Mucosa of descending colon (tissue), 3 donors: Measurements from ENCODE around the gene GMDS. TPM values are rescaled to one million over a fixed set of nuclear protein-coding genes. Genes with fewer than 3 reads are reported as not detected.

Source experiments
- ATAC-seq: fragments of 200-7000 bp; cut with Tn5 transposase; one replicate; pipeline ENCODE4 v1.9.1; 2020; ENCODE audit warnings: mild to moderate bottlenecking, moderate library complexity
- DNase-seq, 3 donors: peaks; one replicate each; pipeline ENCODE4 v3.0.0-alpha.2; 2020
- H3K36me3 ChIP-seq: fragments of 200-600 bp; one replicate; pipeline ENCODE4 v1.8.0; 2021; ENCODE audit warnings: low read depth, mild to moderate bottlenecking
- H3K4me1 ChIP-seq: fragments of 200-600 bp; one replicate; pipeline ENCODE4 v1.8.0; 2021; ENCODE audit warnings: low read depth, mild to moderate bottlenecking
- H3K4me3 ChIP-seq: fragments of 200-600 bp; one replicate; pipeline ENCODE4 v1.8.0; 2021; ENCODE audit warnings: mild to moderate bottlenecking
- H3K9me3 ChIP-seq: fragments of 200-600 bp; one replicate; pipeline ENCODE4 v1.8.0; 2021; ENCODE audit warnings: mild to moderate bottlenecking
- CTCF ChIP-seq: fragments of 200-600 bp; IDR thresholded peaks from one replicate; pipeline ENCODE4 v1.8.0; 2022; ENCODE audit warnings: antibody characterized with exemption, mild to moderate bottlenecking
- intact Hi-C, 2 donors: fragments of 100-400 bp; cut with DNase I in 1 of 2; cut with micrococcal nuclease in 1 of 2; formaldehyde crosslinking; loops; one replicate each; pipeline versions ENCODE4 v1.11.0 to v1.11.1; 2022; cut with DNase I, micrococcal nuclease
- total RNA-seq, 3 donors: library from RNA; stranded (reverse); fragmentation: NEBNext Ultra II Directional in 2 of 3; extraction: Animal tissue kit (Norgen Biotek cat#: 25700) in 2 of 3; gene quantifications; one replicate each; pipeline versions ENCODE4 v1.2.1 to v1.2.4, GENCODE V29; 2021 to 2023
- donor health status: DM: no; HTN: no; CAD: no; lungs with moderate emphysema.
- donor health status: DM: no; HTN: no; CAD: no.
- donor health status: DM: no; HTN: yes; CAD: no.

The GMDS gene
- total RNA-seq, 3 donors from 2014 or later = 68.0 to 228 (median 135) TPM

- DNase-seq = no peak
- no peak for TF ChIP-seq CTCF
- intact Hi-C loops = no loop called here
- no peak for ATAC-seq
- Histone ChIP-seq H3K4me1 (no peaks in the 10 kb centered on the region), H3K36me3 (no peaks in the 10 kb centered on the region), H3K9me3 (no peaks in the 10 kb centered on the region), H3K4me3 (no peak overlapping the region)
These were observed 542.8 kb downstream of the GMDS start for GRCh38 chr6:1702580-1703051.

GRCh38 chr6:1701668-1702353, 543.6 kb downstream of the GMDS start:
- intact Hi-C loops = no loop called here
- no peaks in the 10 kb centered on the region for H3K4me1 ChIP-seq
- ATAC-seq (no peak), DNase-seq (no peak)
- no peaks in the 10 kb centered on the region for H3K36me3 ChIP-seq
- H3K4me3 ChIP-seq = no peak overlapping the region
- H3K9me3 ChIP-seq = no peaks in the 10 kb centered on the region
- no peak for TF ChIP-seq CTCF

- TF ChIP-seq CTCF = no peak
- no peak for DNase-seq
These were observed 545.0 kb downstream of the GMDS start for GRCh38 chr6:1700278-1700967.

GRCh38 chr6:1698527-1698926, 546.9 kb downstream of the GMDS start:
- no peak for ATAC-seq
- H3K9me3 ChIP-seq = no peaks in the 10 kb centered on the region
- no peak for DNase-seq
- intact Hi-C loops = no loop called here
- TF ChIP-seq CTCF = no peak
- H3K4me1 ChIP-seq = no peaks in the 10 kb centered on the region
- no peak overlapping the region for H3K4me3 ChIP-seq
- H3K36me3 ChIP-seq = no peaks in the 10 kb centered on the region

More at GRCh38 chr6:1700278-1700967, 545.0 kb downstream of the GMDS start:
- no peak overlapping the region for H3K4me3 ChIP-seq
- ATAC-seq = no peak
- H3K4me1 ChIP-seq = no peaks in the 10 kb centered on the region
- intact Hi-C loops = no loop called here
- H3K9me3 ChIP-seq = no peaks in the 10 kb centered on the region
- no peaks in the 10 kb centered on the region for H3K36me3 ChIP-seq

GRCh38 chr6:1697688-1698351, 547.6 kb downstream of the GMDS start:
- no peak for DNase-seq
- H3K4me3 ChIP-seq = no peak overlapping the region
- no peak for ATAC-seq
- no peaks in the 10 kb centered on the region for H3K36me3 ChIP-seq
- no peaks in the 10 kb centered on the region for H3K4me1 ChIP-seq
- H3K9me3 ChIP-seq = no peaks in the 10 kb centered on the region
- no peak for TF ChIP-seq CTCF
- intact Hi-C loops = no loop called here
